K562 (cell line): Measurements from ENCODE around the gene HSF4. TPM values are rescaled to one million over a fixed set of nuclear protein-coding genes. Genes with fewer than 3 reads are reported as not detected.

Experiments used
- ATAC-seq: fragments of 200-7000 bp; cut with Tn5 transposase; 3 replicates; pipeline ENCODE4 v1.9.1; 2020; ENCODE audit warnings: moderate library complexity
- BruUV-seq: library from RNA; stranded (reverse); fragments of 400-500 nt; replicated peaks from 2 replicates; lab custom pipeline; 2021; lab: Mats Ljungman, UMichigan
- CTCF ChIA-PET: fragments of 300-600 bp; formaldehyde crosslinking; extraction: SDS; loops from one replicate; lab custom pipeline; 2021; ENCODE audit warnings: low intra/inter-chr PET ratio; lab: Yijun Ruan, JAX
- POLR2A ChIA-PET: fragments of 300-600, 350-650 bp; sonication (Branson Sonifier 250); formaldehyde crosslinking; extraction: SDS; loops from one replicate; lab custom pipeline; 2021; ENCODE audit warnings: antibody characterized with exemption, inconsistent platforms; lab: Yijun Ruan, JAX
- DNase-seq, 4 experiments: peaks; one replicate each; pipeline versions ENCODE4 v3.0.0 to v3.0.0-alpha.2; 2011 to 2018; ENCODE audit warnings: low spot score in 3 of 4, mixed read lengths in 3 of 4; ENCODE audit errors: extremely low read depth in 1 of 4
- FAIRE-seq: peaks from 2 replicates; lab custom pipeline; 2011; peaks lifted over from hg19 to GRCh38; lab: Jason Lieb, UNC
- H2AFZ ChIP-seq: 2 replicates; pipeline ENCODE4 v1.6.0; 2011; ENCODE audit warnings: low read depth, low read length, control low read depth, inconsistent platforms
- H3K27ac ChIP-seq: fragments of 200-600 bp; 3 replicates; pipeline ENCODE4 v1.8.0; 2011; ENCODE audit warnings: low read depth, mild to moderate bottlenecking, control low read depth, inconsistent platforms, low read length, moderate library complexity, mixed read lengths; ENCODE audit errors: extremely low read depth
- H3K27me3 ChIP-seq, 2 experiments: fragments of 300-600 bp in 1 of 2; 2 replicates in 1 of 2; 3 replicates in 1 of 2; pipeline versions ENCODE4 v1.6.0 to v1.8.0; 2011; ENCODE audit warnings: inconsistent platforms in 2 of 2, low read length in 2 of 2, mild to moderate bottlenecking in 1 of 2, mixed read lengths in 1 of 2, moderate library complexity in 1 of 2; ENCODE audit not compliant: control insufficient read depth in 2 of 2, insufficient read depth in 2 of 2
- H3K36me3 ChIP-seq: fragments of 300-600 bp; 3 replicates; pipeline ENCODE4 v1.8.0; 2011; ENCODE audit warnings: mild to moderate bottlenecking, low read length, inconsistent platforms; ENCODE audit not compliant: control insufficient read depth, insufficient read depth
- H3K4me1 ChIP-seq, 2 experiments: fragments of 200-600 bp in 1 of 2; replicated peaks in 1 of 2; 2 replicates in 1 of 2; 3 replicates in 1 of 2; pipeline versions ENCODE4 v1.5.1 to v1.8.0; 2011; ENCODE audit warnings: inconsistent platforms in 2 of 2, low read length in 2 of 2, mild to moderate bottlenecking in 1 of 2, mixed read lengths in 1 of 2, moderate library complexity in 1 of 2; ENCODE audit not compliant: control insufficient read depth in 2 of 2, insufficient read depth in 2 of 2
- H3K4me2 ChIP-seq: 2 replicates; pipeline ENCODE4 v1.6.1; 2011; ENCODE audit warnings: low read length, control low read depth, inconsistent platforms, mixed read lengths; ENCODE audit not compliant: insufficient read depth
- H3K4me3 ChIP-seq: fragments of 200-600 bp; sonication (generic), shearing (Covaris generic); 2 replicates; pipeline ENCODE4 v1.5.1; 2016; ENCODE audit warnings: control low read depth, inconsistent platforms
- H3K79me2 ChIP-seq: fragments of 200-600 bp; 3 replicates; pipeline ENCODE4 v1.8.0; 2011; ENCODE audit warnings: low read length, inconsistent platforms; ENCODE audit not compliant: control insufficient read depth, insufficient read depth
- H3K9ac ChIP-seq, 2 experiments: 2 replicates each; pipeline versions ENCODE4 v1.6.0 to v1.6.1; 2011; ENCODE audit warnings: low read depth in 2 of 2, low read length in 2 of 2, control low read depth in 1 of 2, inconsistent platforms in 1 of 2, mild to moderate bottlenecking in 1 of 2, mixed read lengths in 1 of 2; ENCODE audit not compliant: insufficient read depth in 1 of 2
- H3K9me1 ChIP-seq: one replicate; pipeline ENCODE4 v1.6.0; 2011; ENCODE audit warnings: inconsistent platforms, mild to moderate bottlenecking, low read length, moderate library complexity; ENCODE audit not compliant: control insufficient read depth, insufficient read depth
- H3K9me3 ChIP-seq: replicated peaks from 2 replicates; pipeline ENCODE4 v1.5.1; 2011; ENCODE audit warnings: low read depth, low read length, inconsistent platforms; ENCODE audit not compliant: control insufficient read depth, insufficient read depth
- H4K20me1 ChIP-seq: replicated peaks from 2 replicates; pipeline ENCODE4 v1.6.1; 2011; ENCODE audit warnings: low read length, inconsistent platforms, mixed read lengths; ENCODE audit not compliant: control insufficient read depth, insufficient read depth
- ELF2 ChIP-seq: fragments of 250-450 bp; sonication (Bioruptor Pico); IDR thresholded peaks from 2 replicates; pipeline ENCODE4 v1.5.0; 2021; ENCODE audit warnings: mild to moderate bottlenecking
- LCOR ChIP-seq: sonication (generic); formaldehyde crosslinking; IDR thresholded peaks from 2 replicates; pipeline ENCODE4 v1.8.0; 2022; ENCODE audit warnings: mild to moderate bottlenecking, missing genetic modification reagents
- POLR2G ChIP-seq: fragments of 200-400 bp; formaldehyde crosslinking; IDR thresholded peaks from 2 replicates; pipeline ENCODE4 v1.6.1; 2017; ENCODE audit warnings: low read depth, mild to moderate bottlenecking, antibody characterized with exemption, low read length, moderate library complexity
- PREB ChIP-seq: sonication (generic); formaldehyde crosslinking; IDR thresholded peaks from 2 replicates; pipeline ENCODE4 v1.8.1; 2023; ENCODE audit warnings: mild to moderate bottlenecking, missing genetic modification reagents
- SREBF1 ChIP-seq: fragments of 150-350 bp; IDR thresholded peaks from 2 replicates; pipeline ENCODE4 v1.6.1; 2014; ENCODE audit warnings: antibody characterized with exemption, low read depth, low read length, borderline replicate concordance
- WHSC1 ChIP-seq: IDR thresholded peaks from one replicate; pipeline ENCODE4 v1.6.1; 2012; ENCODE audit warnings: low read length, control low read depth, inconsistent platforms
- ZNF274 ChIP-seq: IDR thresholded peaks from 2 replicates; pipeline ENCODE4 v1.6.1; 2011; ENCODE audit warnings: low read depth, mild to moderate bottlenecking, low read length, moderate library complexity, borderline replicate concordance
- WGBS: fragments of 100-300 bp; shearing (Covaris generic); methylation state at CpG from one replicate; pipeline ENCODE4 v1.1.6; 2016; ENCODE audit warnings: low coverage, mixed read lengths; ENCODE audit not compliant: insufficient coverage; ENCODE audit errors: missing lambda C conversion rate; 5-methylcytosine and 5-hydroxymethylcytosine counted together
- in situ Hi-C: fragments of 300-500 bp; cut with MboI; formaldehyde crosslinking; loops from 4 replicates; pipeline ENCODE4 v1.15.0; 2018; ENCODE audit warnings: inconsistent platforms, mixed read lengths
- intact Hi-C: fragments of 100-400 bp; cut with micrococcal nuclease; formaldehyde crosslinking; loops from 2 replicates; pipeline ENCODE4 v1.14.2; 2022
- polyA plus RNA-seq, 8 experiments: library from polyadenylated mRNA; depleted of rRNA in 4 of 8; stranded (reverse) in 5 of 8; unstranded in 3 of 8; fragments of >200 nt; fragmentation: Nextera tagmentation in 2 of 8; fragmentation: Illumina TruSeq in 1 of 8; extraction: Ambion mirVana in 2 of 8; extraction: Trizol in 1 of 8; gene quantifications; 2 replicates each; pipeline versions ENCODE4 v1.2.1 to v1.2.3, GENCODE V29; 2011 to 2014; ENCODE audit warnings: inconsistent platforms in 1 of 8, missing spikeins in 1 of 8
- total RNA-seq, 7 experiments: library from RNA; depleted of rRNA in 6 of 7; stranded (reverse); fragments of >200 nt in 6 of 7; fragmentation: Illumina TruSeq in 2 of 7; extraction: Trizol in 2 of 7; gene quantifications; 2 replicates each; pipeline versions ENCODE4 v1.2.1 to v1.2.3, GENCODE V29; 2011 to 2021; ENCODE audit warnings: low replicate concordance in 1 of 7
- TF ChIP-seq, protein P1 (sequence below): fragments of 250-450 bp; sonication (Bioruptor Pico); IDR thresholded peaks from 2 replicates; pipeline ENCODE4 v1.8.0; 2021; ENCODE audit warnings: moderate library complexity, mild to moderate bottlenecking, inconsistent platforms

The HSF4 gene
- total and polyA plus RNA-seq, 9 of the 15 experiments (the other 6 are each of a cell fraction or from before 2014, with no cell fraction given) = 0.50 to 35.4 (median 8.8) TPM; not detected in 1

DNA sequence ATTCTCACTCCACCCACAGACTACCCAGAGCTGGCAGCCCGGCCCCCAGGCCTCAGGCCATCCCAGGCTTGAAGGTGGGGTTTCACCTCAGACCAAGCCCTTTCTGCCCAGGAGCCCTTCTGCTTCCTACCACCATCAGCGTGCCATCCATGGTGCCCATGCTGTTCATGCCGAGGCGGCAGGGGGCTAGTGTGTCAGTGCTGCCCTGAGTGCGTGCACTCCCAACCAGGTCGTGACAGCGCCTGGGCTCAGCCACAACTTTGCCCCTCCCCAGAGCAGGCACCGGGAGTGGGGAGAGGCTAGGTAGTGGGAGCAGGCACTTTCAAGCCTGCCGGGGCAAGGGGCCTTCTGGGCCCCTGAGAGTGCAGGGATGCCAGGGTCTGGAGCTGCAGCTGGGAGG lies 22.2 kb upstream of the HSF4 start:
- POLR2A ChIA-PET = interaction anchor here (0.6 kb wide), 1 partner anchor 9 kb away, joined by 6 read pairs; no protein-coding TSS in a partner anchor

DNA sequence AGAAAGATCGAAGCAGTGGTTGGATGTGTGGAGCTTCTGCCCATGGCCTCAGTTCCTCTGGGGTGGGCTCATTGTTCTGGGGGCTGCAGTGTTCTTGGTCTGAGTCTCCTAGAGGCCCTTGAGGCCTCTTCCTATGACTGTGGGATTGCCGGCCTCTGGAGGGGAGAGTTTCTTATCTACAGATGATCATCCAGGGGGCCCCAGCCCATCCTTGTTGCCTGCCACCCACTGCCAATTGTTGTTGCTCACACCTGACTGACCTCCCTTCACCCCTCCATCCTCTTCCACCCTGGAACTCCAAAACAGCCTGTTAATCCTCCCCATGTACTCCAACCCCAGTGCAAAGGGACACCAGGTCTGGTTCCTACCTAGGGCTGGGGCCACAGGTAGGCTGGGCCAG lies 19.6 kb upstream of the HSF4 start:
- no TSS peak for BruUV-seq
- H3K4me3 ChIP-seq = no peak overlapping the region
- in situ Hi-C loops (no loop called here), intact Hi-C loops (no loop called here)
- TF ChIP-seq, protein P1, sequence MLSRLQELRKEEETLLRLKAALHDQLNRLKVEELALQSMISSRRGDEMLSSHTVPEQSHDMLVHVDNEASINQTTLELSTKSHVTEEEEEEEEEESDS (CRISPR knock-in tag) = no peak
- TF ChIP-seq ELF2 (CRISPR knock-in tag) (no peak), SREBF1 (no peak), LCOR (CRISPR knock-in tag) (no peak), PREB (CRISPR knock-in tag) (no peak), WHSC1 (no peak)
- H3K79me2 ChIP-seq = no peaks in the 10 kb centered on the region
- DNase-seq (no peak), FAIRE-seq (no peak), ATAC-seq (no peak)
- H3K9me3 ChIP-seq = no peaks in the 10 kb centered on the region
- H3K27ac ChIP-seq = no peak overlapping the region
- H3K27me3 ChIP-seq = no peaks in the 10 kb centered on the region
- H2AFZ ChIP-seq = no peak overlapping the region
- H3K9me1 ChIP-seq = no peaks in the 10 kb centered on the region
- H4K20me1 ChIP-seq = no peaks in the 10 kb centered on the region
- whole genome bisulfite sequencing = 80% methylated on average over 2 of the region's 2 CpGs
- CTCF ChIA-PET = interaction anchor here (0.6 kb wide), 1 partner anchor 333 kb away, joined by 5 read pairs; no protein-coding TSS in a partner anchor
- H3K9ac ChIP-seq = no peak overlapping the region
- POLR2A ChIA-PET = interaction anchor here (0.6 to 1.2 kb wide), 2 partner anchors 8 to 12 kb away, joined by 3 read pairs; no protein-coding TSS in a partner anchor
- H3K4me2 ChIP-seq = no peak overlapping the region
- peaks cover 0 to 8% of the 10 kb centered on the region in 2 experiments; a peak in 1 of 5 replicates for H3K4me1 ChIP-seq
- peaks cover 89% of the 10 kb centered on the region for H3K36me3 ChIP-seq

More for the DNA sequence above, 22.2 kb upstream of the HSF4 start:
- Histone ChIP-seq H4K20me1 (no peaks in the 10 kb centered on the region), H3K9me3 (no peaks in the 10 kb centered on the region), H3K79me2 (no peaks in the 10 kb centered on the region), H2AFZ (no peak overlapping the region), H3K4me3 (no peak overlapping the region), H3K9me1 (no peaks in the 10 kb centered on the region), H3K36me3 (peaks cover 97% of the 10 kb centered on the region), H3K9ac (no peak overlapping the region), H3K4me2 (no peak overlapping the region), H3K27ac (no peak overlapping the region), H3K4me1 (no peaks in the 10 kb centered on the region), H3K27me3 (no peaks in the 10 kb centered on the region)
- no peak for FAIRE-seq
- TF ChIP-seq ZNF274 (no peak), POLR2G (peak; percentile 39)
- 92% methylated on average over 9 of the region's 9 CpGs for WGBS
- intact Hi-C loops = no loop called here
- in situ Hi-C loops = no loop called here
- BruUV-seq = no TSS peak
- CTCF ChIA-PET = no interaction called here
- no peak for DNase-seq
- ATAC-seq = no peak
